ENCODE results near the gene CHRNG.

DNA sequence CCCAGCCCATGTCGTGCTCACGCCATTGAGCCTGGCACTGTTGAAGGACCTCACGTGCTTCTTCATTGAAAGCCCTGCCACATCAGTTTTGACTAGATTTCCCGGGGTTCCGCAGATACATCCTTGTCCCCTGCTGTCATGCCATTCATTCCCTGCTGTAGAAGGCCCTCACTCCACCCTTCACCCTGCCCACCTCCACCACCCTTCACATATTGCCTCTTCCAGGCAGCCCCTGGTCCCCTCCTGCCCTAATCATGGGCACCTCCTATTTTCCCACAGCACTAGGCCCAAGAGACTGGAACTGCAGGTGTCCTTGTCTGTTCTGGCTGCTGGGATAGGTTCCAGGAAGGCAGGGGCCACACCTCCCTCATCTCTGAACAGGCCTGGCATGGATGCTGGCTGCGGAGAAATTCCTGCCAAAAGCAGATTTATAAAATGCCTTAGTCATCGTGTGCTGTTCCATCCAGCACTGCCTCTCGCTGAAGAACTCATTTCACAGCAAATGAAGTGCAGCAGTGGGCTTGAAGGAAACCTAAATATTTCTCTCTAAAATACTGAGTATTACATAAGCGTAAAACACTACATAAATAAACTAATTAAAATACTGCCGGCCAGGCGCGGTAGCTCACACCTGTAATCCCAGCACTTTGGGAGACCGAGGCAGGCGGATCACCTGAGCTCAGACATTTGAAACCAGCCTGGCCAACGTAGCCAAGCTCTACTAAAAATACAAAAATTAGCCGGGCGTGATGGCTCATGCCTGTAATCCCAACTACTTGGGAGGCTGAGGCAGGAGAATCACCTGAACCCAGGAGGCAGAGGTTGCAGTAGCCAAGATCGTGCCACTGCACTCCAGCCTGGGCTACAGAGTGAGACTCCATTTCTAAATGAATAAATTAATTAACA, 49.4 kb downstream of the CHRNG start:
- TF ChIP-seq, protein P1, sequence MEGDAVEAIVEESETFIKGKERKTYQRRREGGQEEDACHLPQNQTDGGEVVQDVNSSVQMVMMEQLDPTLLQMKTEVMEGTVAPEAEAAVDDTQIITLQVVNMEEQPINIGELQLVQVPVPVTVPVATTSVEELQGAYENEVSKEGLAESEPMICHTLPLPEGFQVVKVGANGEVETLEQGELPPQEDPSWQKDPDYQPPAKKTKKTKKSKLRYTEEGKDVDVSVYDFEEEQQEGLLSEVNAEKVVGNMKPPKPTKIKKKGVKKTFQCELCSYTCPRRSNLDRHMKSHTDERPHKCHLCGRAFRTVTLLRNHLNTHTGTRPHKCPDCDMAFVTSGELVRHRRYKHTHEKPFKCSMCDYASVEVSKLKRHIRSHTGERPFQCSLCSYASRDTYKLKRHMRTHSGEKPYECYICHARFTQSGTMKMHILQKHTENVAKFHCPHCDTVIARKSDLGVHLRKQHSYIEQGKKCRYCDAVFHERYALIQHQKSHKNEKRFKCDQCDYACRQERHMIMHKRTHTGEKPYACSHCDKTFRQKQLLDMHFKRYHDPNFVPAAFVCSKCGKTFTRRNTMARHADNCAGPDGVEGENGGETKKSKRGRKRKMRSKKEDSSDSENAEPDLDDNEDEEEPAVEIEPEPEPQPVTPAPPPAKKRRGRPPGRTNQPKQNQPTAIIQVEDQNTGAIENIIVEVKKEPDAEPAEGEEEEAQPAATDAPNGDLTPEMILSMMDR (conservative IDR thresholded peaks at IDR 0.05 in 1 of 2, IDR thresholded peaks at IDR 0.05 in 1 of 2; ENCODE audit: low read depth in 1 of 2, low read length in 2 of 2), result no peak
- TF ChIP-seq EZH2 (IDR thresholded peaks at IDR 0.05; ENCODE audit: low read length, missing control alignments), result no peak
